Liver (tissue), 3 donors: ENCODE results near the gene MYO10.

Source experiments
- FOXA1 ChIP-seq: IDR thresholded peaks from 2 replicates; pipeline ENCODE4 v1.6.1; 2016; ENCODE audit warnings: antibody characterized with exemption
- GABPA ChIP-seq, 2 donors: IDR thresholded peaks in 1 of 2; conservative IDR thresholded peaks in 1 of 2; 2 replicates each; pipeline ENCODE4 v1.6.1; 2016; ENCODE audit warnings: antibody characterized with exemption in 2 of 2, mild to moderate bottlenecking in 1 of 2, moderate library complexity in 1 of 2
- SP1 ChIP-seq: IDR thresholded peaks from 2 replicates; pipeline ENCODE4 v1.6.1; 2018; ENCODE audit warnings: antibody characterized with exemption, mild to moderate bottlenecking
- YY1 ChIP-seq: IDR thresholded peaks from 2 replicates; pipeline ENCODE4 v1.6.1; 2016; ENCODE audit warnings: antibody characterized with exemption, mild to moderate bottlenecking
- TF ChIP-seq, protein P1 (sequence below): fragments of 150-350 bp; IDR thresholded peaks from 2 replicates; pipeline ENCODE4 v1.5.1; 2017; ENCODE audit warnings: improper control_type of control experiment, low read depth, low read length; ENCODE audit not compliant: missing input control
- TF ChIP-seq, protein P2 (sequence below): IDR thresholded peaks from 2 replicates; pipeline ENCODE4 v1.6.1; 2016; ENCODE audit warnings: antibody characterized with exemption
- TF ChIP-seq, protein P3 (sequence below): IDR thresholded peaks from 2 replicates; pipeline ENCODE4 v1.6.1; 2016; ENCODE audit warnings: antibody characterized with exemption, mild to moderate bottlenecking
- donor health status: healthy.
- donor health status: healthy.

DNA sequence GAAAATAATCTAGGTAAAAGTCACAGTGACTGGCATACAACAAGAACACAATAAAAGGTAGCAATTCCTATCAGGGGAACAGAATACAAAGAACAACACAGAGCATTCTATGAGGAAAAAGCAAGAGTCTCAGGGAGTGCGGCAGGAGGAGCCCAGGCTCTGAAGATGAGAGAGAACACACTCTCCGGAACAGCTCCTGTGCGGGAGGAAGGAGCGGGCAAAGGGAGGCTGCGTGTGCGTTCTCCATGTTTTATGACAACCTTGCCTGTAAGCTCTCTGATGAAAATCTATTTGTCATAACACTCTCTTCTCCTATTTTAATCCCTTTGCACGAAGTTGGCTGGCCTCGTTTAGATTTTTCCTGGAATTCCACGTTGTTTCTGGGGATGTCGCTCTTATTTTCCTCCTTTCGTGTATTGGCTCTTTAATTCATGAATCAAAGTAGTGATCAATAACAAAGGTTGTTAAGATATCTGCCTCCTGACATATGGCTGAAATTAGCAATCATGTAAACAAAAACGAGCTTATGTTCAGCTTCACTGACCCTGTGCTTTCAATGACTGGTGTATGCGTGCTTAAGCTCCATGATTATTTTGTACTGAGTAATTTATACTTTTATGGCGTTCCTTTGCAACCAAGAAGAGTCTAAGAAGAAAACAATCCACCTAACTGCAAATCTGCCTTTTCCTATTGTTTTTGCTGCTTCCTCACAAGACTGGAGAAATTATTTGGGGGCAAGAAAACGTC lies 109.5 kb downstream of the MYO10 start:
- TF ChIP-seq, protein P1, sequence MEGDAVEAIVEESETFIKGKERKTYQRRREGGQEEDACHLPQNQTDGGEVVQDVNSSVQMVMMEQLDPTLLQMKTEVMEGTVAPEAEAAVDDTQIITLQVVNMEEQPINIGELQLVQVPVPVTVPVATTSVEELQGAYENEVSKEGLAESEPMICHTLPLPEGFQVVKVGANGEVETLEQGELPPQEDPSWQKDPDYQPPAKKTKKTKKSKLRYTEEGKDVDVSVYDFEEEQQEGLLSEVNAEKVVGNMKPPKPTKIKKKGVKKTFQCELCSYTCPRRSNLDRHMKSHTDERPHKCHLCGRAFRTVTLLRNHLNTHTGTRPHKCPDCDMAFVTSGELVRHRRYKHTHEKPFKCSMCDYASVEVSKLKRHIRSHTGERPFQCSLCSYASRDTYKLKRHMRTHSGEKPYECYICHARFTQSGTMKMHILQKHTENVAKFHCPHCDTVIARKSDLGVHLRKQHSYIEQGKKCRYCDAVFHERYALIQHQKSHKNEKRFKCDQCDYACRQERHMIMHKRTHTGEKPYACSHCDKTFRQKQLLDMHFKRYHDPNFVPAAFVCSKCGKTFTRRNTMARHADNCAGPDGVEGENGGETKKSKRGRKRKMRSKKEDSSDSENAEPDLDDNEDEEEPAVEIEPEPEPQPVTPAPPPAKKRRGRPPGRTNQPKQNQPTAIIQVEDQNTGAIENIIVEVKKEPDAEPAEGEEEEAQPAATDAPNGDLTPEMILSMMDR, result no peak
- TF ChIP-seq, protein P2, sequence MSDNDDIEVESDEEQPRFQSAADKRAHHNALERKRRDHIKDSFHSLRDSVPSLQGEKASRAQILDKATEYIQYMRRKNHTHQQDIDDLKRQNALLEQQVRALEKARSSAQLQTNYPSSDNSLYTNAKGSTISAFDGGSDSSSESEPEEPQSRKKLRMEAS, result no peak
- TF ChIP-seq SP1 (no peak), YY1 (no peak), FOXA1 (no peak), GABPA (IDR thresholded peaks at IDR 0.05 in 1 of 2, conservative IDR thresholded peaks at IDR 0.05 in 1 of 2) (no peak)
- TF ChIP-seq, protein P3, sequence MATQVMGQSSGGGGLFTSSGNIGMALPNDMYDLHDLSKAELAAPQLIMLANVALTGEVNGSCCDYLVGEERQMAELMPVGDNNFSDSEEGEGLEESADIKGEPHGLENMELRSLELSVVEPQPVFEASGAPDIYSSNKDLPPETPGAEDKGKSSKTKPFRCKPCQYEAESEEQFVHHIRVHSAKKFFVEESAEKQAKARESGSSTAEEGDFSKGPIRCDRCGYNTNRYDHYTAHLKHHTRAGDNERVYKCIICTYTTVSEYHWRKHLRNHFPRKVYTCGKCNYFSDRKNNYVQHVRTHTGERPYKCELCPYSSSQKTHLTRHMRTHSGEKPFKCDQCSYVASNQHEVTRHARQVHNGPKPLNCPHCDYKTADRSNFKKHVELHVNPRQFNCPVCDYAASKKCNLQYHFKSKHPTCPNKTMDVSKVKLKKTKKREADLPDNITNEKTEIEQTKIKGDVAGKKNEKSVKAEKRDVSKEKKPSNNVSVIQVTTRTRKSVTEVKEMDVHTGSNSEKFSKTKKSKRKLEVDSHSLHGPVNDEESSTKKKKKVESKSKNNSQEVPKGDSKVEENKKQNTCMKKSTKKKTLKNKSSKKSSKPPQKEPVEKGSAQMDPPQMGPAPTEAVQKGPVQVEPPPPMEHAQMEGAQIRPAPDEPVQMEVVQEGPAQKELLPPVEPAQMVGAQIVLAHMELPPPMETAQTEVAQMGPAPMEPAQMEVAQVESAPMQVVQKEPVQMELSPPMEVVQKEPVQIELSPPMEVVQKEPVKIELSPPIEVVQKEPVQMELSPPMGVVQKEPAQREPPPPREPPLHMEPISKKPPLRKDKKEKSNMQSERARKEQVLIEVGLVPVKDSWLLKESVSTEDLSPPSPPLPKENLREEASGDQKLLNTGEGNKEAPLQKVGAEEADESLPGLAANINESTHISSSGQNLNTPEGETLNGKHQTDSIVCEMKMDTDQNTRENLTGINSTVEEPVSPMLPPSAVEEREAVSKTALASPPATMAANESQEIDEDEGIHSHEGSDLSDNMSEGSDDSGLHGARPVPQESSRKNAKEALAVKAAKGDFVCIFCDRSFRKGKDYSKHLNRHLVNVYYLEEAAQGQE, result no peak
